SK-N-SH (cell line): ENCODE data around the gene GOPC. TPM values are rescaled to one million over a fixed set of nuclear protein-coding genes. Genes with fewer than 3 reads are reported as not detected.

Experiments used
- CTCF ChIA-PET: fragments of 300-600, 350-600 bp; formaldehyde crosslinking; extraction: SDS; loops from one replicate; lab custom pipeline; 2021; lab: Yijun Ruan, JAX
- POLR2A ChIA-PET: fragments of 350-600 bp; sonication (Branson Sonifier 250); formaldehyde crosslinking; extraction: SDS; loops from one replicate; lab custom pipeline; 2020; ENCODE audit warnings: antibody characterized with exemption, inconsistent platforms; lab: Yijun Ruan, JAX
- DNase-seq: peaks from one replicate; pipeline ENCODE4 v3.0.0; 2012
- H2AFZ ChIP-seq: fragments of 200-600 bp; sonication (generic); 2 replicates; pipeline ENCODE4 v1.8.1; 2016; ENCODE audit warnings: antibody characterized with exemption, mild to moderate bottlenecking, low read depth
- H3F3A ChIP-seq: fragments of 200-600 bp; sonication (generic); replicated peaks from 2 replicates; pipeline ENCODE3; 2016; ENCODE audit warnings: antibody characterized with exemption, mild to moderate bottlenecking; ENCODE audit not compliant: insufficient read depth
- H3K27ac ChIP-seq, 2 experiments: fragments of 200-500 bp in 1 of 2; fragments of 200-600 bp in 1 of 2; sonication (Bioruptor generic) in 1 of 2; sonication (generic), shearing (Covaris generic) in 1 of 2; 2 replicates each; pipeline versions ENCODE4 v1.5.1 to v1.6.1; 2014 to 2016; ENCODE audit warnings: low read depth in 2 of 2, inconsistent platforms in 1 of 2, low read length in 1 of 2, mild to moderate bottlenecking in 1 of 2, mixed read lengths in 1 of 2
- H3K27me3 ChIP-seq: fragments of 200-600 bp; sonication (generic), shearing (Covaris generic); 2 replicates; pipeline ENCODE4 v1.6.1; 2016; ENCODE audit warnings: mixed run types; ENCODE audit not compliant: insufficient read depth
- H3K36me3 ChIP-seq, 2 experiments: fragments of 200-500 bp in 1 of 2; fragments of 200-600 bp in 1 of 2; sonication (Bioruptor generic) in 1 of 2; sonication (generic) in 1 of 2; replicated peaks in 1 of 2; 2 replicates each; pipeline versions ENCODE3 to v1.5.1; 2014 to 2016; ENCODE audit warnings: low read length in 1 of 2, mild to moderate bottlenecking in 1 of 2; ENCODE audit not compliant: insufficient read depth in 2 of 2, control insufficient read depth in 1 of 2
- H3K4me1 ChIP-seq, 2 experiments: fragments of 200-500 bp in 1 of 2; fragments of 200-600 bp in 1 of 2; sonication (Bioruptor generic) in 1 of 2; sonication (generic), shearing (Covaris generic) in 1 of 2; 2 replicates each; pipeline versions ENCODE4 v1.5.1 to v1.6.1; 2014 to 2016; ENCODE audit warnings: low read depth in 1 of 2, low read length in 1 of 2, mixed run types in 1 of 2; ENCODE audit not compliant: insufficient read depth in 2 of 2, control insufficient read depth in 1 of 2
- H3K4me2 ChIP-seq: fragments of 200-600 bp; sonication (generic), shearing (Covaris generic); 2 replicates; pipeline ENCODE4 v1.6.1; 2017; ENCODE audit warnings: mixed run types
- H3K4me3 ChIP-seq, 2 experiments: fragments of 200-500 bp in 1 of 2; fragments of 200-600 bp in 1 of 2; sonication (Bioruptor generic) in 1 of 2; sonication (generic), shearing (Covaris generic) in 1 of 2; 2 replicates each; pipeline versions ENCODE4 v1.5.1 to v1.8.1; 2014 to 2016; ENCODE audit warnings: low read depth in 2 of 2, inconsistent platforms in 1 of 2, low read length in 1 of 2, mild to moderate bottlenecking in 1 of 2, mixed read lengths in 1 of 2, moderate library complexity in 1 of 2
- H3K79me2 ChIP-seq: fragments of 200-600 bp; sonication (generic); 2 replicates; pipeline ENCODE4 v1.8.1; 2017; ENCODE audit warnings: mild to moderate bottlenecking; ENCODE audit not compliant: insufficient read depth
- H3K9ac ChIP-seq: fragments of 200-600 bp; sonication (generic); 2 replicates; pipeline ENCODE4 v1.6.1; 2017; ENCODE audit warnings: mixed run types
- H3K9me2 ChIP-seq: fragments of 200-600 bp; sonication (generic); 2 replicates; pipeline ENCODE4 v1.6.1; 2017; ENCODE audit warnings: mixed run types
- H3K9me3 ChIP-seq: fragments of 200-600 bp; sonication (generic); 2 replicates; pipeline ENCODE4 v1.6.1; 2017; ENCODE audit warnings: mixed run types, mild to moderate bottlenecking, moderate library complexity
- H4K20me1 ChIP-seq: fragments of 200-600 bp; sonication (generic); 2 replicates; pipeline ENCODE4 v1.6.1; 2017; ENCODE audit warnings: mild to moderate bottlenecking, mixed run types; ENCODE audit not compliant: insufficient read depth
- EZH2phosphoT487 ChIP-seq: fragments of 200-600 bp; sonication (generic); IDR thresholded peaks from 2 replicates; pipeline ENCODE4 v1.6.1; 2017; ENCODE audit warnings: low read depth, mixed run types, mild to moderate bottlenecking, antibody characterized with exemption, moderate library complexity, borderline replicate concordance
- RCOR1 ChIP-seq: fragments of 150-350 bp; IDR thresholded peaks from 2 replicates; pipeline ENCODE4 v1.6.1; 2017; ENCODE audit warnings: antibody characterized with exemption, low read length
- RXRA ChIP-seq: IDR thresholded peaks from 2 replicates; pipeline ENCODE4 v1.4.0; 2012; ENCODE audit warnings: low read depth, mild to moderate bottlenecking, borderline replicate concordance
- SIN3A ChIP-seq: IDR thresholded peaks from 2 replicates; pipeline ENCODE4 v1.6.1; 2012; ENCODE audit warnings: low read depth, mild to moderate bottlenecking, low read length, moderate library complexity, borderline replicate concordance
- TAF1 ChIP-seq: IDR thresholded peaks from 2 replicates; pipeline ENCODE4 v1.6.1; 2012; ENCODE audit warnings: low read depth, mild to moderate bottlenecking, low read length, moderate library complexity, borderline replicate concordance
- WGBS: methylation state at CpG from one replicate; pipeline ENCODE4 v1.1.6; 2017; ENCODE audit warnings: low lambda C conversion rate; 5-methylcytosine and 5-hydroxymethylcytosine counted together
- polyA plus RNA-seq, 3 experiments: library from polyadenylated mRNA; depleted of rRNA; stranded (reverse); fragments of >200 nt; gene quantifications; 2 replicates each; pipeline ENCODE4 v1.2.3, GENCODE V29; 2012
- TF ChIP-seq, protein P1 (sequence below): IDR thresholded peaks from 2 replicates; pipeline ENCODE4; 2012
- TF ChIP-seq, protein P2 (sequence below): IDR thresholded peaks from 2 replicates; pipeline ENCODE4 v1.4.0; 2012; ENCODE audit warnings: low read depth, borderline replicate concordance

The GOPC gene
- polyA plus RNA-seq, 1 of the 3 experiments (the other 2 are of a cell fraction), result 20.8 TPM

DNA sequence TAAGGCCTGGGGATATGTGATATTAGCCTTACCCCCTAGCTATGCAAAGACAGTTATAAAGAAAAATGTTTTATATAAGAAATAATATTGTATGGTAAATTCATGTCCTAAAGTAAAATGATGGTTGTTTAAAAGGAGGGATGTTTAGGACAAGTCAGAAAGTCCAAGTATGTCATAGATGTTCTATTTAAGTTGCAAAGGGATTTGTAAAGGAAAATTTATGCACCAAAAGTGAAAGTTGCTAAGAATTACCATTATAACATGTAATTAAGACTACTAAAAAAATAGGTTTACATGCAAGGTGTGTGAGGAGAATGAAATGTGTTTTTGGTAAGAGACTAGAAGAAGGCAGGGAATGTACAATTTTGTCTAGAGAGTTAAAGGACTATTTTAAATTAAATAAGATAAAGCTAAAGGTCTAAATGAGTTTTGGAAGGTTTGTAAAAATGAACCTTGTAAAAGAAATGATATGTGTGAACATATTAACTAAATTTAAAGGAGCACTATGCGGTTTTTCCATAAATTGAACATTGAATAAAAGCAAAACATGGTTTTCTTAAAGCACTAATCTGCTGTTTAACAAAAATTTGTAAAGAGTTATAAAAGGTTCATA, 22.7 kb upstream of the GOPC start:
- no peak for DNase-seq
- no peaks in the 10 kb centered on the region for H3F3A ChIP-seq
- H3K79me2 ChIP-seq, result no peaks in the 10 kb centered on the region
- H3K4me3 ChIP-seq, result no peak overlapping the region
- no peaks in the 10 kb centered on the region for H3K9me2 ChIP-seq
- 2% methylated on average over 1 of the region's 1 CpG for WGBS
- TF ChIP-seq RXRA, result no peak
- TF ChIP-seq TAF1, result no peak
- no peak for TF ChIP-seq SIN3A
- TF ChIP-seq RCOR1, result no peak
- peaks cover 15% of the 10 kb centered on the region; the same call in 1 of the 2 replicates for H3K9me3 ChIP-seq
- H3K36me3 ChIP-seq, result peaks cover 0 to 2% of the 10 kb centered on the region in 2 experiments
- H3K9ac ChIP-seq, result no peak overlapping the region
- CTCF ChIA-PET, result interaction anchor here (1.0 to 1.3 kb wide), 2 partner anchors 21 to 23 kb away, joined by 3 to 4 read pairs; partner anchors contain the start of gene GOPC
- H2AFZ ChIP-seq, result no peak overlapping the region
- no peak overlapping the region for H3K4me2 ChIP-seq
- no peaks in the 10 kb centered on the region for H4K20me1 ChIP-seq
- POLR2A ChIA-PET, result no interaction called here
- no peak overlapping the region for H3K27ac ChIP-seq
- no peaks in the 10 kb centered on the region for H3K4me1 ChIP-seq
- H3K27me3 ChIP-seq, result no peaks in the 10 kb centered on the region

DNA sequence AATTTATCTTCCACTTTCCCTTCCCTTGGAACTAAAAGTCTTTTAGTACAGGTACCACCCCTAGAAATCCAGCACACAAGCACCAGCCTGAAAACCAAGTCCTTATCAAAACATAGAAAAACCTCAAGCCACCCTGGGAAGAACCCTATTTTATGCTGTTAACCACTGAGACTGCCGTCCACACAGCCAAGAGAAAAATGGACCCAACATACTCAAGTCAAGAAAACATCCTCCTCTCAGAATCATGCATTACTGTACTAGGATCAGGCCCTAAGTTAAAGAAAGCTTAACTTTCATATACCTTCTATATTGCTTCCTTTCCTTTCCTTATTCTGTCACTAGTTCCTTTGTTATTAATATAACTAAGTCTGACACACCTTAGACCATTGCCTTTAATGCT, 16.9 kb upstream of the GOPC start:
- no peak overlapping the region for H3K4me2 ChIP-seq
- peaks cover 2% of the 10 kb centered on the region; the same call in 1 of the 2 replicates for H3K9me3 ChIP-seq

More for the DNA sequence above, 16.9 kb upstream of the GOPC start:
- no peaks in the 10 kb centered on the region for H3K79me2 ChIP-seq
- TF ChIP-seq, protein P1, sequence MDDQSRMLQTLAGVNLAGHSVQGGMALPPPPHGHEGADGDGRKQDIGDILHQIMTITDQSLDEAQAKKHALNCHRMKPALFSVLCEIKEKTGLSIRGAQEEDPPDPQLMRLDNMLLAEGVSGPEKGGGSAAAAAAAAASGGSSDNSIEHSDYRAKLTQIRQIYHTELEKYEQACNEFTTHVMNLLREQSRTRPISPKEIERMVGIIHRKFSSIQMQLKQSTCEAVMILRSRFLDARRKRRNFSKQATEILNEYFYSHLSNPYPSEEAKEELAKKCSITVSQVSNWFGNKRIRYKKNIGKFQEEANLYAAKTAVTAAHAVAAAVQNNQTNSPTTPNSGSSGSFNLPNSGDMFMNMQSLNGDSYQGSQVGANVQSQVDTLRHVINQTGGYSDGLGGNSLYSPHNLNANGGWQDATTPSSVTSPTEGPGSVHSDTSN, result no peak
- no peak for TF ChIP-seq EZH2phosphoT487
- TF ChIP-seq, protein P2, sequence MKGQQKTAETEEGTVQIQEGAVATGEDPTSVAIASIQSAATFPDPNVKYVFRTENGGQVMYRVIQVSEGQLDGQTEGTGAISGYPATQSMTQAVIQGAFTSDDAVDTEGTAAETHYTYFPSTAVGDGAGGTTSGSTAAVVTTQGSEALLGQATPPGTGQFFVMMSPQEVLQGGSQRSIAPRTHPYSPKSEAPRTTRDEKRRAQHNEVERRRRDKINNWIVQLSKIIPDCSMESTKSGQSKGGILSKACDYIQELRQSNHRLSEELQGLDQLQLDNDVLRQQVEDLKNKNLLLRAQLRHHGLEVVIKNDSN, result no peak
- no peaks in the 10 kb centered on the region for H3F3A ChIP-seq
- no peak overlapping the region for H3K4me3 ChIP-seq
- no peaks in the 10 kb centered on the region for H3K9me2 ChIP-seq
- H3K27me3 ChIP-seq, result no peaks in the 10 kb centered on the region
- H2AFZ ChIP-seq, result no peak overlapping the region
- 77% methylated on average over 1 of the region's 1 CpG for WGBS
- H3K4me1 ChIP-seq, result no peaks in the 10 kb centered on the region
- no peak for DNase-seq
- no peaks in the 10 kb centered on the region for H4K20me1 ChIP-seq
- ChIA-PET POLR2A (no interaction called here), CTCF (interaction anchor here (1.3 kb wide), 1 partner anchor 14 kb away, joined by 5 read pairs; no protein-coding TSS in a partner anchor)
- no peaks in the 10 kb centered on the region for H3K36me3 ChIP-seq
- H3K27ac ChIP-seq, result no peak overlapping the region
- H3K9ac ChIP-seq, result no peak overlapping the region
